SK-N-SH (cell line): ENCODE measurements around the gene MOB1B. TPM values are rescaled to one million over a fixed set of nuclear protein-coding genes. Genes with fewer than 3 reads are reported as not detected.

Experiments
- CTCF ChIA-PET: fragments of 300-600, 350-600 bp; formaldehyde crosslinking; extraction: SDS; loops from one replicate; lab custom pipeline; 2021; lab: Yijun Ruan, JAX
- POLR2A ChIA-PET: fragments of 350-600 bp; sonication (Branson Sonifier 250); formaldehyde crosslinking; extraction: SDS; loops from one replicate; lab custom pipeline; 2020; ENCODE audit warnings: antibody characterized with exemption, inconsistent platforms; lab: Yijun Ruan, JAX
- DNase-seq: peaks from one replicate; pipeline ENCODE4 v3.0.0; 2012
- H2AFZ ChIP-seq: fragments of 200-600 bp; sonication (generic); 2 replicates; pipeline ENCODE4 v1.8.1; 2016; ENCODE audit warnings: antibody characterized with exemption, mild to moderate bottlenecking, low read depth
- H3F3A ChIP-seq: fragments of 200-600 bp; sonication (generic); replicated peaks from 2 replicates; pipeline ENCODE3; 2016; ENCODE audit warnings: antibody characterized with exemption, mild to moderate bottlenecking; ENCODE audit not compliant: insufficient read depth
- H3K27ac ChIP-seq, 2 experiments: fragments of 200-500 bp in 1 of 2; fragments of 200-600 bp in 1 of 2; sonication (Bioruptor generic) in 1 of 2; sonication (generic), shearing (Covaris generic) in 1 of 2; 2 replicates each; pipeline versions ENCODE4 v1.5.1 to v1.6.1; 2014 to 2016; ENCODE audit warnings: low read depth in 2 of 2, inconsistent platforms in 1 of 2, low read length in 1 of 2, mild to moderate bottlenecking in 1 of 2, mixed read lengths in 1 of 2
- H3K27me3 ChIP-seq: fragments of 200-600 bp; sonication (generic), shearing (Covaris generic); 2 replicates; pipeline ENCODE4 v1.6.1; 2016; ENCODE audit warnings: mixed run types; ENCODE audit not compliant: insufficient read depth
- H3K36me3 ChIP-seq, 2 experiments: fragments of 200-500 bp in 1 of 2; fragments of 200-600 bp in 1 of 2; sonication (Bioruptor generic) in 1 of 2; sonication (generic) in 1 of 2; replicated peaks in 1 of 2; 2 replicates each; pipeline versions ENCODE3 to v1.5.1; 2014 to 2016; ENCODE audit warnings: low read length in 1 of 2, mild to moderate bottlenecking in 1 of 2; ENCODE audit not compliant: insufficient read depth in 2 of 2, control insufficient read depth in 1 of 2
- H3K4me1 ChIP-seq, 2 experiments: fragments of 200-500 bp in 1 of 2; fragments of 200-600 bp in 1 of 2; sonication (Bioruptor generic) in 1 of 2; sonication (generic), shearing (Covaris generic) in 1 of 2; 2 replicates each; pipeline versions ENCODE4 v1.5.1 to v1.6.1; 2014 to 2016; ENCODE audit warnings: low read depth in 1 of 2, low read length in 1 of 2, mixed run types in 1 of 2; ENCODE audit not compliant: insufficient read depth in 2 of 2, control insufficient read depth in 1 of 2
- H3K4me2 ChIP-seq: fragments of 200-600 bp; sonication (generic), shearing (Covaris generic); 2 replicates; pipeline ENCODE4 v1.6.1; 2017; ENCODE audit warnings: mixed run types
- H3K4me3 ChIP-seq, 2 experiments: fragments of 200-500 bp in 1 of 2; fragments of 200-600 bp in 1 of 2; sonication (Bioruptor generic) in 1 of 2; sonication (generic), shearing (Covaris generic) in 1 of 2; 2 replicates each; pipeline versions ENCODE4 v1.5.1 to v1.8.1; 2014 to 2016; ENCODE audit warnings: low read depth in 2 of 2, inconsistent platforms in 1 of 2, low read length in 1 of 2, mild to moderate bottlenecking in 1 of 2, mixed read lengths in 1 of 2, moderate library complexity in 1 of 2
- H3K79me2 ChIP-seq: fragments of 200-600 bp; sonication (generic); 2 replicates; pipeline ENCODE4 v1.8.1; 2017; ENCODE audit warnings: mild to moderate bottlenecking; ENCODE audit not compliant: insufficient read depth
- H3K9ac ChIP-seq: fragments of 200-600 bp; sonication (generic); 2 replicates; pipeline ENCODE4 v1.6.1; 2017; ENCODE audit warnings: mixed run types
- H3K9me2 ChIP-seq: fragments of 200-600 bp; sonication (generic); 2 replicates; pipeline ENCODE4 v1.6.1; 2017; ENCODE audit warnings: mixed run types
- H3K9me3 ChIP-seq: fragments of 200-600 bp; sonication (generic); 2 replicates; pipeline ENCODE4 v1.6.1; 2017; ENCODE audit warnings: mixed run types, mild to moderate bottlenecking, moderate library complexity
- H4K20me1 ChIP-seq: fragments of 200-600 bp; sonication (generic); 2 replicates; pipeline ENCODE4 v1.6.1; 2017; ENCODE audit warnings: mild to moderate bottlenecking, mixed run types; ENCODE audit not compliant: insufficient read depth
- CTCF ChIP-seq: fragments of 200-600 bp; sonication (generic); IDR thresholded peaks from 2 replicates; pipeline ENCODE4 v1.6.1; 2017; ENCODE audit warnings: antibody characterized with exemption, mild to moderate bottlenecking, moderate library complexity
- ELF1 ChIP-seq: IDR thresholded peaks from 2 replicates; pipeline ENCODE4 v1.4.0; 2012
- FOSL2 ChIP-seq: IDR thresholded peaks from 2 replicates; pipeline ENCODE4 v1.4.0; 2012; ENCODE audit warnings: low read depth, mild to moderate bottlenecking, moderate library complexity, borderline replicate concordance
- FOXJ3 ChIP-seq: sonication (generic); formaldehyde crosslinking; IDR thresholded peaks from 2 replicates; pipeline ENCODE4 v1.5.1; 2020; ENCODE audit warnings: mild to moderate bottlenecking, missing genetic modification reagents
- FOXM1 ChIP-seq: IDR thresholded peaks from 2 replicates; pipeline ENCODE4 v1.4.0; 2012; ENCODE audit warnings: low read depth, mild to moderate bottlenecking
- IRF3 ChIP-seq: fragments of 150-350 bp; IDR thresholded peaks from 2 replicates; pipeline ENCODE4 v1.6.1; 2016; ENCODE audit warnings: mild to moderate bottlenecking, low read depth, low read length
- MAX ChIP-seq: IDR thresholded peaks from 2 replicates; pipeline ENCODE4 v1.4.0; 2012; ENCODE audit warnings: low read depth
- MXI1 ChIP-seq: IDR thresholded peaks from 2 replicates; pipeline ENCODE4 v1.6.1; 2012; ENCODE audit warnings: mild to moderate bottlenecking, low read depth, low read length, improper control_type of control experiment
- POLR2AphosphoS5 ChIP-seq: IDR thresholded peaks from 2 replicates; pipeline ENCODE4 v1.6.1; 2012; ENCODE audit warnings: low read depth, low read length
- RAD21 ChIP-seq: IDR thresholded peaks from 2 replicates; pipeline ENCODE4 v1.6.1; 2012; ENCODE audit warnings: mild to moderate bottlenecking, low read length
- RCOR1 ChIP-seq: fragments of 150-350 bp; IDR thresholded peaks from 2 replicates; pipeline ENCODE4 v1.6.1; 2017; ENCODE audit warnings: antibody characterized with exemption, low read length
- RXRA ChIP-seq: IDR thresholded peaks from 2 replicates; pipeline ENCODE4 v1.4.0; 2012; ENCODE audit warnings: low read depth, mild to moderate bottlenecking, borderline replicate concordance
- TAF1 ChIP-seq: IDR thresholded peaks from 2 replicates; pipeline ENCODE4 v1.6.1; 2012; ENCODE audit warnings: low read depth, mild to moderate bottlenecking, low read length, moderate library complexity, borderline replicate concordance
- TCF12 ChIP-seq: IDR thresholded peaks from 2 replicates; pipeline ENCODE4 v1.4.0; 2012
- TEAD4 ChIP-seq: IDR thresholded peaks from 2 replicates; pipeline ENCODE4 v1.4.0; 2012; ENCODE audit warnings: mild to moderate bottlenecking, borderline replicate concordance; ENCODE audit not compliant: insufficient read depth
- USF1 ChIP-seq: IDR thresholded peaks from 2 replicates; pipeline ENCODE4 v1.4.0; 2012; ENCODE audit warnings: low read depth, borderline replicate concordance
- YY1 ChIP-seq: IDR thresholded peaks from 2 replicates; pipeline ENCODE4 v1.4.0; 2012; ENCODE audit warnings: low read depth, mild to moderate bottlenecking
- ZBTB33 ChIP-seq: IDR thresholded peaks from 2 replicates; pipeline ENCODE4 v1.4.0; 2012; ENCODE audit warnings: low read depth, borderline replicate concordance
- polyA plus RNA-seq, 3 experiments: library from polyadenylated mRNA; depleted of rRNA; stranded (reverse); fragments of >200 nt; gene quantifications; 2 replicates each; pipeline ENCODE4 v1.2.3, GENCODE V29; 2012

MOB1B gene
- polyA plus RNA-seq, 1 of the 3 experiments (the other 2 are of a cell fraction): 2.9 TPM

- no peak overlapping the region for H2AFZ ChIP-seq
- CTCF ChIA-PET: no interaction called here
- no peaks in the 10 kb centered on the region for H4K20me1 ChIP-seq
- H3K9ac ChIP-seq: no peak overlapping the region
- peaks cover 24% of the 10 kb centered on the region in 2 experiments for H3K36me3 ChIP-seq
- no peaks in the 10 kb centered on the region for H3K79me2 ChIP-seq
- no peak overlapping the region for H3K4me3 ChIP-seq
- no peak for DNase-seq
- H3F3A ChIP-seq: peaks cover 4% of the 10 kb centered on the region
- TF ChIP-seq TEAD4 (no peak), CTCF (no peak), ELF1 (no peak), YY1 (no peak), RAD21 (no peak), USF1 (no peak), FOSL2 (no peak), MAX (no peak), RCOR1 (no peak), IRF3 (no peak), MXI1 (no peak), TAF1 (no peak), FOXJ3 (no peak), POLR2AphosphoS5 (no peak), RXRA (no peak), TCF12 (no peak), FOXM1 (no peak), ZBTB33 (no peak)
- TF ChIP-seq, all 33 proteins: peak for 0
- H3K27me3 ChIP-seq: no peaks in the 10 kb centered on the region
- H3K9me3 ChIP-seq: no peaks in the 10 kb centered on the region
- H3K9me2 ChIP-seq: no peaks in the 10 kb centered on the region
- POLR2A ChIA-PET: interaction anchor here (1.6 kb wide), 1 partner anchor 9 kb away, joined by 4 read pairs; the partner anchor contains the start of gene DCK
- no peaks in the 10 kb centered on the region; a peak in 1 of 4 replicates for H3K4me1 ChIP-seq
- H3K27ac ChIP-seq: no peak overlapping the region
- no peak overlapping the region for H3K4me2 ChIP-seq
These were observed 81.9 kb downstream of the MOB1B start for GRCh38 chr4:70984106-70984505.
